WTC11 (cell line): ENCODE results near the gene PIK3C3.

Source experiments
- NFE2L1 ChIP-seq: sonication (generic); formaldehyde crosslinking; IDR thresholded peaks from 2 replicates; pipeline ENCODE4 v1.8.1; 2023; ENCODE audit warnings: missing genetic modification reagents
- TF ChIP-seq, protein P1 (sequence below): fragments of 200-600 bp; IDR thresholded peaks from 2 replicates; pipeline ENCODE4 v1.8.0; 2022; ENCODE audit warnings: antibody characterized with exemption
- TF ChIP-seq, protein P2 (sequence below): sonication (generic); formaldehyde crosslinking; IDR thresholded peaks from 2 replicates; pipeline ENCODE4 v1.8.1; 2023; ENCODE audit warnings: mild to moderate bottlenecking, moderate library complexity, missing genetic modification reagents

DNA sequence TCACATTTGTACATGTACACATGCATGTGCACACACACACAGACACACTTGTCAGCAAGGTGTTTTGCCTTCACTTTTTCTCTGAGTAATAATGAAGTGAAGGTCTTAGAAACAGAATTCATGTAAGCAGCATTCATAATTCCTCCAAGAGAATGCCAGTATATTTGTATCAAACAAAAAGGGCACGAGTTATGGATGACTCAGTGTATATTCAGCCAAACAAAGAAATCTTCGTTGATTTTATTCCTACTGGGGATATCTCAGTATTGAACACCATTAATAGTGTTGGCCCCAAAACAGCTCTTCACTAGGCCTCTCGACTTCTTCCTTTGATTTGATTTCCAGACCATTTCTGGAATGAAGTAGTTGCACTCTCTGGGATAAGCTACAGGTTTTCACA is 125.3 kb downstream of the PIK3C3 start:
- TF ChIP-seq, protein P1, sequence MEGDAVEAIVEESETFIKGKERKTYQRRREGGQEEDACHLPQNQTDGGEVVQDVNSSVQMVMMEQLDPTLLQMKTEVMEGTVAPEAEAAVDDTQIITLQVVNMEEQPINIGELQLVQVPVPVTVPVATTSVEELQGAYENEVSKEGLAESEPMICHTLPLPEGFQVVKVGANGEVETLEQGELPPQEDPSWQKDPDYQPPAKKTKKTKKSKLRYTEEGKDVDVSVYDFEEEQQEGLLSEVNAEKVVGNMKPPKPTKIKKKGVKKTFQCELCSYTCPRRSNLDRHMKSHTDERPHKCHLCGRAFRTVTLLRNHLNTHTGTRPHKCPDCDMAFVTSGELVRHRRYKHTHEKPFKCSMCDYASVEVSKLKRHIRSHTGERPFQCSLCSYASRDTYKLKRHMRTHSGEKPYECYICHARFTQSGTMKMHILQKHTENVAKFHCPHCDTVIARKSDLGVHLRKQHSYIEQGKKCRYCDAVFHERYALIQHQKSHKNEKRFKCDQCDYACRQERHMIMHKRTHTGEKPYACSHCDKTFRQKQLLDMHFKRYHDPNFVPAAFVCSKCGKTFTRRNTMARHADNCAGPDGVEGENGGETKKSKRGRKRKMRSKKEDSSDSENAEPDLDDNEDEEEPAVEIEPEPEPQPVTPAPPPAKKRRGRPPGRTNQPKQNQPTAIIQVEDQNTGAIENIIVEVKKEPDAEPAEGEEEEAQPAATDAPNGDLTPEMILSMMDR = no peak
- no peak for TF ChIP-seq NFE2L1 (CRISPR knock-in tag)
- TF ChIP-seq, protein P2, sequence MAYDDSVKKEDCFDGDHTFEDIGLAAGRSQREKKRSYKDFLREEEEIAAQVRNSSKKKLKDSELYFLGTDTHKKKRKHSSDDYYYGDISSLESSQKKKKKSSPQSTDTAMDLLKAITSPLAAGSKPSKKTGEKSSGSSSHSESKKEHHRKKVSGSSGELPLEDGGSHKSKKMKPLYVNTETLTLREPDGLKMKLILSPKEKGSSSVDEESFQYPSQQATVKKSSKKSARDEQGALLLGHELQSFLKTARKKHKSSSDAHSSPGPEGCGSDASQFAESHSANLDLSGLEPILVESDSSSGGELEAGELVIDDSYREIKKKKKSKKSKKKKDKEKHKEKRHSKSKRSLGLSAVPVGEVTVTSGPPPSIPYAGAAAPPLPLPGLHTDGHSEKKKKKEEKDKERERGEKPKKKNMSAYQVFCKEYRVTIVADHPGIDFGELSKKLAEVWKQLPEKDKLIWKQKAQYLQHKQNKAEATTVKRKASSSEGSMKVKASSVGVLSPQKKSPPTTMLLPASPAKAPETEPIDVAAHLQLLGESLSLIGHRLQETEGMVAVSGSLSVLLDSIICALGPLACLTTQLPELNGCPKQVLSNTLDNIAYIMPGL = no peak
